SK-N-SH treated with all-trans-retinoic acid at 6 μM for 48 hours (cell line): Measurements from ENCODE around the gene PPARGC1A.

ENCODE experiments used
- GLIS3 ChIP-seq: fragments of 250-450 bp; sonication (Bioruptor Pico); IDR thresholded peaks from 2 replicates; pipeline ENCODE4 v1.5.0; 2020; ENCODE audit warnings: mild to moderate bottlenecking, moderate library complexity
- ZFP3 ChIP-seq: fragments of 250-450 bp; sonication (Bioruptor Pico); IDR thresholded peaks from 2 replicates; pipeline ENCODE4 v1.5.0; 2020; ENCODE audit warnings: mild to moderate bottlenecking, moderate library complexity
- ZNF70 ChIP-seq: fragments of 450-650 bp; formaldehyde crosslinking; IDR thresholded peaks from 2 replicates; pipeline ENCODE4 v1.5.0; 2020; ENCODE audit warnings: mild to moderate bottlenecking, moderate library complexity
- TF ChIP-seq, protein P1 (sequence below): fragments of 250-450 bp; sonication (Bioruptor Pico); IDR thresholded peaks from 2 replicates; pipeline ENCODE4 v1.8.0; 2020; ENCODE audit warnings: mild to moderate bottlenecking, moderate library complexity, borderline replicate concordance

DNA sequence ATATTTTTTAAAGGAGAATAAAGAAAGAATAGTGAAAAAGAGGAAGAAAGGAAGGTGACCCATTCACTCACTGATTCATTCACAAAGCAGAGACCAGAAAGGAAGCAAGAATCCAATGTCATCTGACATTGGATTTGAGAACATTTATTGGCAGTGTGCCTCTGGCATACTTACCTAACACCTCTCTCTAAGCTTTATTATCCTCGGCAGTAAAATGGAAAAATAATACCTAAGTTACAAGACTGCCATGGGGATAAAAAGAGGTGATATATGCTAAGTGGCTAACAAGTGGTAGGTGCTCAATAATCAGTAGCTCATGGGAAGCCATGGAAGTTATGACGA is 41.6 kb upstream of the PPARGC1A start:
- TF ChIP-seq ZNF70 (no peak), ZFP3 (CRISPR knock-in tag) (no peak), GLIS3 (CRISPR knock-in tag) (no peak)
- TF ChIP-seq, protein P1, sequence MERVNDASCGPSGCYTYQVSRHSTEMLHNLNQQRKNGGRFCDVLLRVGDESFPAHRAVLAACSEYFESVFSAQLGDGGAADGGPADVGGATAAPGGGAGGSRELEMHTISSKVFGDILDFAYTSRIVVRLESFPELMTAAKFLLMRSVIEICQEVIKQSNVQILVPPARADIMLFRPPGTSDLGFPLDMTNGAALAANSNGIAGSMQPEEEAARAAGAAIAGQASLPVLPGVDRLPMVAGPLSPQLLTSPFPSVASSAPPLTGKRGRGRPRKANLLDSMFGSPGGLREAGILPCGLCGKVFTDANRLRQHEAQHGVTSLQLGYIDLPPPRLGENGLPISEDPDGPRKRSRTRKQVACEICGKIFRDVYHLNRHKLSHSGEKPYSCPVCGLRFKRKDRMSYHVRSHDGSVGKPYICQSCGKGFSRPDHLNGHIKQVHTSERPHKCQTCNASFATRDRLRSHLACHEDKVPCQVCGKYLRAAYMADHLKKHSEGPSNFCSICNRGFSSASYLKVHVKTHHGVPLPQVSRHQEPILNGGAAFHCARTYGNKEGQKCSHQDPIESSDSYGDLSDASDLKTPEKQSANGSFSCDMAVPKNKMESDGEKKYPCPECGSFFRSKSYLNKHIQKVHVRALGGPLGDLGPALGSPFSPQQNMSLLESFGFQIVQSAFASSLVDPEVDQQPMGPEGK (CRISPR knock-in tag), result no peak
